HUES48 (cell line): Measurements from ENCODE around the gene PPIB.
A peak's percentile ranks its signal among the peaks of the same experiment; 100 is the strongest.

Source experiments
- H3K27ac ChIP-seq: one replicate; pipeline ENCODE4 v1.7.0; 2013; ENCODE audit warnings: low read depth, low read length, inconsistent platforms
- H3K27me3 ChIP-seq: 2 replicates; pipeline ENCODE4 v1.6.1; 2013; ENCODE audit warnings: mild to moderate bottlenecking, low read length; ENCODE audit not compliant: control insufficient read depth, insufficient read depth
- H3K36me3 ChIP-seq: 2 replicates; pipeline ENCODE4 v1.6.1; 2013; ENCODE audit warnings: low read length; ENCODE audit not compliant: control insufficient read depth, insufficient read depth
- H3K4me1 ChIP-seq: 2 replicates; pipeline ENCODE4 v1.6.1; 2013; ENCODE audit warnings: mild to moderate bottlenecking, low read length; ENCODE audit not compliant: control insufficient read depth, insufficient read depth
- H3K4me3 ChIP-seq: 2 replicates; pipeline ENCODE4 v1.5.1; 2013; ENCODE audit warnings: mild to moderate bottlenecking, low read depth, low read length
- H3K9ac ChIP-seq: 2 replicates; pipeline ENCODE4 v1.6.1; 2013; ENCODE audit warnings: mild to moderate bottlenecking, low read depth, low read length, moderate library complexity
- H3K9me3 ChIP-seq: 2 replicates; pipeline ENCODE4 v1.6.1; 2013; ENCODE audit warnings: low read length; ENCODE audit not compliant: control insufficient read depth, insufficient read depth

Gene PPIB

GRCh38 chr15:64136347-64136746, 26.5 kb downstream of the PPIB start:
- Histone ChIP-seq H3K36me3 (peaks cover 59% of the 10 kb centered on the region), H3K9ac (no peak overlapping the region)

GRCh38 chr15:64134345-64134829, 28.4 kb downstream of the PPIB start:
- Histone ChIP-seq H3K4me1 (no peaks in the 10 kb centered on the region), H3K9ac (no peak overlapping the region), H3K27me3 (no peaks in the 10 kb centered on the region), H3K36me3 (peaks cover 77% of the 10 kb centered on the region), H3K27ac (no peak overlapping the region), H3K9me3 (no peaks in the 10 kb centered on the region), H3K4me3 (no peak overlapping the region)

More at GRCh38 chr15:64136347-64136746, 26.5 kb downstream of the PPIB start:
- Histone ChIP-seq H3K27me3 (no peaks in the 10 kb centered on the region), H3K4me1 (no peaks in the 10 kb centered on the region), H3K4me3 (no peak overlapping the region), H3K27ac (no peak overlapping the region), H3K9me3 (no peaks in the 10 kb centered on the region)

- Histone ChIP-seq H3K9me3 (no peaks in the 10 kb centered on the region), H3K9ac (0 out of 2 replicates have a peak overlapping the region, but pooled peaks have one; percentile 14), H3K27me3 (no peaks in the 10 kb centered on the region), H3K4me3 (no peak overlapping the region), H3K4me1 (no peaks in the 10 kb centered on the region), H3K36me3 (peaks cover 78% of the 10 kb centered on the region), H3K27ac (no peak overlapping the region)
Measured at GRCh38 chr15:64133623-64134344, 29.0 kb downstream of the PPIB start.

- H3K9me3 ChIP-seq, result no peaks in the 10 kb centered on the region
- H3K4me1 ChIP-seq, result no peaks in the 10 kb centered on the region
- H3K27me3 ChIP-seq, result no peaks in the 10 kb centered on the region
- no peak overlapping the region for H3K4me3 ChIP-seq
- no peak overlapping the region for H3K9ac ChIP-seq
- no peak overlapping the region for H3K27ac ChIP-seq
- H3K36me3 ChIP-seq, result peaks cover 83% of the 10 kb centered on the region
Measured at GRCh38 chr15:64132217-64132616, 30.6 kb downstream of the PPIB start.

- H3K36me3 ChIP-seq, result peaks cover 83% of the 10 kb centered on the region
Measured at GRCh38 chr15:64131547-64131946, 31.3 kb downstream of the PPIB start.

GRCh38 chr15:64130159-64130558, 32.7 kb downstream of the PPIB start:
- H3K4me3 ChIP-seq, result no peak overlapping the region
- H3K4me1 ChIP-seq, result no peaks in the 10 kb centered on the region
- no peaks in the 10 kb centered on the region for H3K9me3 ChIP-seq
- H3K27ac ChIP-seq, result no peak overlapping the region
- H3K36me3 ChIP-seq, result peaks cover 74% of the 10 kb centered on the region
- H3K27me3 ChIP-seq, result no peaks in the 10 kb centered on the region
- H3K9ac ChIP-seq, result no peak overlapping the region

More at GRCh38 chr15:64131547-64131946, 31.3 kb downstream of the PPIB start:
- Histone ChIP-seq H3K27ac (no peak overlapping the region), H3K9ac (no peak overlapping the region), H3K4me1 (no peaks in the 10 kb centered on the region), H3K4me3 (no peak overlapping the region), H3K9me3 (no peaks in the 10 kb centered on the region), H3K27me3 (no peaks in the 10 kb centered on the region)

- Histone ChIP-seq H3K9me3 (no peaks in the 10 kb centered on the region), H3K9ac (no peak overlapping the region), H3K27ac (no peak overlapping the region), H3K4me3 (no peak overlapping the region), H3K27me3 (no peaks in the 10 kb centered on the region), H3K36me3 (peaks cover 73% of the 10 kb centered on the region), H3K4me1 (no peaks in the 10 kb centered on the region)
Measured at GRCh38 chr15:64127521-64128270, 35.1 kb downstream of the PPIB start.

- no peak overlapping the region for H3K9ac ChIP-seq
- no peaks in the 10 kb centered on the region for H3K4me1 ChIP-seq
- H3K27ac ChIP-seq, result no peak overlapping the region
- H3K4me3 ChIP-seq, result no peak overlapping the region
- H3K9me3 ChIP-seq, result no peaks in the 10 kb centered on the region
- H3K36me3 ChIP-seq, result peaks cover 71% of the 10 kb centered on the region
- H3K27me3 ChIP-seq, result no peaks in the 10 kb centered on the region
Measured at GRCh38 chr15:64125978-64126377, 36.8 kb downstream of the PPIB start.

- Histone ChIP-seq H3K27ac (no peak overlapping the region), H3K9me3 (no peaks in the 10 kb centered on the region), H3K27me3 (no peaks in the 10 kb centered on the region), H3K36me3 (peaks cover 68% of the 10 kb centered on the region), H3K4me3 (no peak overlapping the region), H3K9ac (no peak overlapping the region), H3K4me1 (no peaks in the 10 kb centered on the region)
Measured at GRCh38 chr15:64122936-64123351, 39.9 kb downstream of the PPIB start.

- H3K9ac ChIP-seq, result no peak overlapping the region
- H3K27ac ChIP-seq, result no peak overlapping the region
- H3K36me3 ChIP-seq, result peaks cover 66% of the 10 kb centered on the region
- H3K4me1 ChIP-seq, result no peaks in the 10 kb centered on the region
- H3K27me3 ChIP-seq, result no peaks in the 10 kb centered on the region
- H3K9me3 ChIP-seq, result no peaks in the 10 kb centered on the region
- H3K4me3 ChIP-seq, result no peak overlapping the region
Measured at GRCh38 chr15:64122444-64122843, 40.4 kb downstream of the PPIB start.

GRCh38 chr15:64121614-64122013, 41.2 kb downstream of the PPIB start:
- no peaks in the 10 kb centered on the region for H3K27me3 ChIP-seq
- no peak overlapping the region for H3K4me3 ChIP-seq
- no peak overlapping the region for H3K9ac ChIP-seq
- H3K36me3 ChIP-seq, result peaks cover 58% of the 10 kb centered on the region
- H3K27ac ChIP-seq, result no peak overlapping the region
- H3K9me3 ChIP-seq, result no peaks in the 10 kb centered on the region
- no peaks in the 10 kb centered on the region for H3K4me1 ChIP-seq
